Adrenal gland (tissue), 5 donors: ENCODE results near the gene BCL2.

Source experiments
- CTCF ChIP-seq, 6 experiments: fragments of 450-650 bp in 4 of 6; fragments of 200-600 bp in 2 of 6; sonication (generic) in 1 of 6; IDR thresholded peaks; 1 replicate in 5 of 6; 2 replicates in 1 of 6; pipeline versions ENCODE4 v1.5.1 to v1.8.0; 2016 to 2021; ENCODE audit warnings: antibody characterized with exemption in 6 of 6, mild to moderate bottlenecking in 2 of 6, moderate library complexity in 1 of 6
- POLR2A ChIP-seq, 2 donors: fragments of 450-650 bp; IDR thresholded peaks; one replicate each; pipeline ENCODE4 v1.6.1; 2017; ENCODE audit warnings: antibody characterized with exemption in 2 of 2, mild to moderate bottlenecking in 2 of 2, moderate library complexity in 1 of 2
- donor health status: DM: no; HTN: no; CAD: no.

GRCh38 chr18:63152791-63153190, 166.8 kb downstream of the BCL2 start:
- no peak for TF ChIP-seq CTCF (IDR thresholded peaks at IDR 0.05)
- no peak for TF ChIP-seq POLR2A (IDR thresholded peaks at IDR 0.05)
